Pancreas (tissue), 10 donors: ENCODE measurements around the gene TIAM1. TPM values are rescaled to one million over a fixed set of nuclear protein-coding genes. Genes with fewer than 3 reads are reported as not detected.

ENCODE experiments used
- ATAC-seq, 4 donors: fragments of 200-7000 bp; cut with Tn5 transposase; one replicate each; pipeline versions ENCODE4 v1.8.0 to v1.9.1; 2020; ENCODE audit warnings: mild to moderate bottlenecking in 4 of 4, moderate library complexity in 4 of 4
- DNase-seq, 6 donors: peaks; one replicate each; pipeline ENCODE4 v3.0.0-alpha.2; 2020
- FAIRE-seq: peaks from 2 replicates; lab custom pipeline; 2012; peaks lifted over from hg19 to GRCh38; lab: Jason Lieb, UNC
- H3K27ac ChIP-seq, 4 donors: fragments of 200-600 bp; sonication (generic); 1 replicate in 3 of 4; 2 replicates in 1 of 4; pipeline versions ENCODE4 v1.5.0 to v1.8.0; 2020
- H3K27me3 ChIP-seq, 4 donors: fragments of 200-600 bp; one replicate each; pipeline ENCODE4 v1.8.0; 2021
- H3K36me3 ChIP-seq, 3 donors: fragments of 200-600 bp; sonication (generic) in 1 of 3; one replicate each; pipeline versions ENCODE4 v1.5.0 to v1.8.0; 2020 to 2021
- H3K4me1 ChIP-seq, 3 donors: fragments of 200-600 bp; one replicate each; pipeline ENCODE4 v1.8.0; 2021
- H3K4me3 ChIP-seq, 4 donors: fragments of 200-600 bp; sonication (generic) in 2 of 4; one replicate each; pipeline versions ENCODE4 v1.5.0 to v1.8.0; 2020 to 2021
- H3K9me3 ChIP-seq, 4 donors: fragments of 200-600 bp; one replicate each; pipeline ENCODE4 v1.8.0; 2021
- CTCF ChIP-seq, 4 donors: fragments of 200-600 bp; sonication (generic) in 3 of 4; IDR thresholded peaks; one replicate each; pipeline versions ENCODE4 v1.5.0 to v1.8.0; 2021; ENCODE audit warnings: antibody characterized with exemption in 4 of 4
- WGBS, 2 donors: extraction: QIAGEN DNeasy Blood & Tissue Kit; methylation state at CpG; one replicate each; pipeline ENCODE4 v1.1.7; 2013; 5-methylcytosine and 5-hydroxymethylcytosine counted together
- intact Hi-C, 3 donors: fragments of 100-400 bp; cut with DNase I; formaldehyde crosslinking; loops; one replicate each; pipeline versions ENCODE4 v1.11.1 to v1.14.2; 2022
- polyA plus RNA-seq, 2 donors: library from polyadenylated mRNA; stranded (reverse); fragments of 200-250 nt; gene quantifications; one replicate each; pipeline ENCODE4 v1.2.3, GENCODE V29; 2013
- total RNA-seq, 6 donors: library from RNA; stranded (reverse); fragmentation: NEBNext Ultra II Directional in 4 of 6; extraction: Animal tissue kit (Norgen Biotek cat#: 25700) in 4 of 6; gene quantifications; one replicate each; pipeline versions ENCODE4 v1.2.1 to v1.2.4, GENCODE V29; 2021 to 2023
- donor health status: healthy with polysubstance abuse.
- donor health status: DM: no; HTN: no; CAD: no; lungs with moderate emphysema.
- donor health status: DM: no; HTN: no; CAD: no.
- donor health status: control.
- donor health status: control.
- donor health status: Bipolar disorder and iron deficiency.
- donor health status: DM: yes; HTN: yes; CAD: no.
- donor health status: DM: no; HTN: no; CAD: no.
- donor health status: DM: no; HTN: no; CAD: no.
- donor health status: DM: yes; HTN: yes; CAD: no.

Gene TIAM1
- total and polyA plus RNA-seq, 8 donors: 1.7 to 7.7 (median 4.0) TPM

GRCh38 chr21:31329456-31330143 lies 14.5 kb downstream of the TIAM1 start:
- no peak for ATAC-seq
- H3K9me3 ChIP-seq: no peaks in the 10 kb centered on the region
- intact Hi-C loops: no loop called here
- H3K27me3 ChIP-seq: no peaks in the 10 kb centered on the region
- no peaks in the 10 kb centered on the region for H3K4me1 ChIP-seq
- WGBS, 2 donors: 73 to 84% methylated on average over 9 of the region's 9 CpGs
- no peaks in the 10 kb centered on the region for H3K36me3 ChIP-seq
- H3K4me3 ChIP-seq: no peak overlapping the region
- FAIRE-seq: no peak
- no peak for TF ChIP-seq CTCF (IDR thresholded peaks at IDR 0.05)
- no peak overlapping the region for H3K27ac ChIP-seq
- DNase-seq: no peak

- H3K9me3 ChIP-seq: no peaks in the 10 kb centered on the region
- WGBS, 2 donors: 25 to 33% methylated on average over 14 of the region's 14 CpGs
- H3K36me3 ChIP-seq: no peaks in the 10 kb centered on the region
- no peak overlapping the region for H3K4me3 ChIP-seq
- no peaks in the 10 kb centered on the region for H3K4me1 ChIP-seq
- peak in 3 of 4 donors; percentile 34 to 64 (median 55) for ATAC-seq
- DNase-seq: no peak
- no peak for FAIRE-seq
- H3K27me3 ChIP-seq: no peaks in the 10 kb centered on the region
- intact Hi-C loops: no loop called here
- H3K27ac ChIP-seq: no peak overlapping the region
- TF ChIP-seq CTCF (IDR thresholded peaks at IDR 0.05): no peak
Measured at GRCh38 chr21:31326522-31327242, 17.4 kb downstream of the TIAM1 start.

GRCh38 chr21:31318971-31319370 lies 25.1 kb downstream of the TIAM1 start:
- H3K4me1 ChIP-seq: no peaks in the 10 kb centered on the region
- no peak overlapping the region for H3K27ac ChIP-seq
- no peak for TF ChIP-seq CTCF (IDR thresholded peaks at IDR 0.05)
- ATAC-seq (no peak), DNase-seq (no peak), FAIRE-seq (no peak)
- H3K36me3 ChIP-seq: no peaks in the 10 kb centered on the region
- 66 to 88% methylated on average over 2 of the region's 2 CpGs for WGBS, 2 donors
- no peaks in the 10 kb centered on the region for H3K9me3 ChIP-seq
- no peaks in the 10 kb centered on the region for H3K27me3 ChIP-seq
- intact Hi-C loops: no loop called here
- no peak overlapping the region for H3K4me3 ChIP-seq

GRCh38 chr21:31317688-31318087 lies 26.4 kb downstream of the TIAM1 start:
- no peaks in the 10 kb centered on the region for H3K36me3 ChIP-seq
- intact Hi-C loops: no loop called here
- TF ChIP-seq CTCF (IDR thresholded peaks at IDR 0.05): no peak
- ATAC-seq: no peak
- no peak for DNase-seq
- no peaks in the 10 kb centered on the region for H3K27me3 ChIP-seq
- 66 to 88% methylated on average over 1 of the region's 1 CpG for WGBS, 2 donors
- H3K4me1 ChIP-seq: no peaks in the 10 kb centered on the region
- H3K9me3 ChIP-seq: no peaks in the 10 kb centered on the region
- no peak overlapping the region for H3K27ac ChIP-seq
- FAIRE-seq: no peak
- no peak overlapping the region for H3K4me3 ChIP-seq
